Measurements from ENCODE around the gene CSAG1. TPM values are rescaled to one million over a fixed set of nuclear protein-coding genes. Genes with fewer than 3 reads are reported as not detected.
"Not testable (repeated sequence)": the region's sequence is repeated elsewhere in the genome, so short reads cannot be mapped to it uniquely, and the experiment has no call there.

CSAG1 gene
- polyA plus RNA-seq, 4 donors: not detected

DNA sequence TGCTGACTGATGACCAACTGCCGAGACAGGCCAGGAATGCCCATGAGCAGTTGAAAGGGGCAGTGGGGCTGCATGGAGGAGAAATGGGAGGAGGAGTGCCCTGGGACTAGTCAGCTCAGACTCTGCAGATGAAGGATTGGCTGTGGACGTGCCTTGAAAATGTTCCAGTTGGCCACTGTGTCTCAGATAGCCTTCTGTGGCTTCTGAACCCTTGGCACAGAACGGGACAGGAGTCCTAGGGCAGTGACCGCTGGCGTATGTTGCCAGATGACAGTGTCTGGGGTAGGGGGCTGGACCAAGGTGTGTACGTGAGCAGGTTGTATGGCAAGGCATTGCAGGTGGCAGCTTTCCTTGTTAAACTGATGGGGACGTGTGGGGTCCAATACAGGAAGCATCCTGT is 27.0 kb downstream of the CSAG1 start:
- DNase-seq (ENCODE audit: low read depth in 4 of 4, low spot score in 2 of 4): not testable (repeated sequence)

DNA sequence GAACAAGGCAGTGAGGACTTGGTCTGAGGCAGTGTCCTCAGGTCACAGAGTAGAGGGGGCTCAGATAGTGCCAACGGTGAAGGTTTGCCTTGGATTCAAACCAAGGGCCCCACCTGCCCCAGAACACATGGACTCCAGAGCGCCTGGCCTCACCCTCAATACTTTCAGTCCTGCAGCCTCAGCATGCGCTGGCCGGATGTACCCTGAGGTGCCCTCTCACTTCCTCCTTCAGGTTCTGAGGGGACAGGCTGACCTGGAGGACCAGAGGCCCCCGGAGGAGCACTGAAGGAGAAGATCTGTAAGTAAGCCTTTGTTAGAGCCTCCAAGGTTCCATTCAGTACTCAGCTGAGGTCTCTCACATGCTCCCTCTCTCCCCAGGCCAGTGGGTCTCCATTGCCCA is 33.1 kb downstream of the CSAG1 start:
- DNase-seq (ENCODE audit: low read depth in 4 of 4, low spot score in 2 of 4): not testable (repeated sequence)

DNA sequence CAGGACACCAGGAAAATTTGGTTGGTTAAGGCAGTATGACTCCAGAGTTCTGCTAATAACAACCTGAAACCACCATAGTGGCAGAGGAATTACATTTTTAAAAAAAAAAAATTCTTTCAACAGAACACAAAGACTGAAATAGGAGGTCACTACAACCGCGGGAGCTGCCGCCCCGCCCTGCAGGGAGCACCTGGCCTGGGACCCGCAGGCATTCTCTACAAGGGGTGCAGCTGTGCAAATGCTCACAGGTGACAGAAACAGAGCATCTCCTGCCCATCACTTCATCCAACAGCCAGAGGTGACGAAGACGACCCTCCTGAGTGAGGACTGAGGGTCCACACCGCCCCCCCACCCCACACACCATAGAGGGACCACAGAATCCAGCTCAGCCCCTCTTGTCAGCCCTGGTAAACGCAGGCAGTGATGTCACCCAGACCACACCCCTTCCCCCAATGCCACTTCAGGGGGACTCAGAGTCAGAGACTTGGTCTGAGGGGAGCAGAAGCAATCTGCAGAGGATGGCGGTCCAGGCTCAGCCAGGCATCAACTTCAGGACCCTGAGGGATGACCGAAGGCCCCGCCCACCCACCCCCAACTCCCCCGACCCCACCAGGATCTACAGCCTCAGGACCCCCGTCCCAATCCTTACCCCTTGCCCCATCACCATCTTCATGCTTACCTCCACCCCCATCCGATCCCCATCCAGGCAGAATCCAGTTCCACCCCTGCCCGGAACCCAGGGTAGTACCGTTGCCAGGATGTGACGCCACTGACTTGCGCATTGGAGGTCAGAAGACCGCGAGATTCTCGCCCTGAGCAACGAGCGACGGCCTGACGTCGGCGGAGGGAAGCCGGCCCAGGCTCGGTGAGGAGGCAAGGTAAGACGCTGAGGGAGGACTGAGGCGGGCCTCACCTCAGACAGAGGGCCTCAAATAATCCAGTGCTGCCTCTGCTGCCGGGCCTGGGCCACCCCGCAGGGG is 35.3 kb downstream of the CSAG1 start, which contains the start of gene MAGEA3:
MAGEA3 (plus strand) TSS at position 843 of the 980 bp plus-strand sequence. CDS start 2,039 bp downstream, outside the sequence.
- DNase-seq (ENCODE audit: low read depth in 4 of 4, low spot score in 2 of 4): not testable (repeated sequence)

DNA sequence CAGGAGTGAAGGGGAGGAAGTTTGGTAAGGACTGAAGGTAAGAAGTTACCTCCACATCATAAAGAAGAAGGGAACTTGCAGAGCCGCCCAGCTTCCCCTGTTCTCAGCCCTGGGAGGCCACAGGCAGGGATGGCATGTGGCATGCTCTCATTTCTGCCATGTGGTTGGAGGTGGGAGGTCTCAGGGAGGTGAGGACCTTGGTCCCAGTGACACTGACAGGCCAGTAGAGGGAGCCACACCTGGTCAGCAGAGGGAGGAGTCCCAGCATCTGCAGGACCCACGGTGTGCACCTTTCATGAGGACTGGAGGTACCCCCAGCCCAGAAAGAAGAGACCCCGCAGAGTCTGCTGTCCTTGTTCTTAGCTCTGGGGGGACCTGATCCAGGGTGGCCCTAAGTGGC is 52.5 kb downstream of the CSAG1 start:
- DNase-seq (ENCODE audit: low read depth in 4 of 4, low spot score in 2 of 4): not testable (repeated sequence)

Other genes with a start within 250 kb of the CSAG1 start
- gene GABRQ, start 95.8 kb downstream of the CSAG1 start, polyA plus RNA-seq (ENCODE audit: insufficient read length in 4 of 4): 1 to 10 TPM in 3 of 4 donors, under 1 TPM in 1; 0.65 to 1.8 (median 1.4) TPM
- not detected for gene MAGEA3, start 34.9 kb downstream of the CSAG1 start, polyA plus RNA-seq (ENCODE audit: insufficient read length in 4 of 4)
- not detected for gene CSAG2, start 24.4 kb downstream of the CSAG1 start, polyA plus RNA-seq (ENCODE audit: insufficient read length in 4 of 4)
- not detected for gene MAGEA2B, start 19.1 kb downstream of the CSAG1 start, polyA plus RNA-seq (ENCODE audit: insufficient read length in 4 of 4)
- gene MAGEA12, start within 50 bp of the CSAG1 start, polyA plus RNA-seq (ENCODE audit: insufficient read length in 4 of 4): not detected
- not detected for gene MAGEA2, start 20.1 kb upstream of the CSAG1 start, polyA plus RNA-seq (ENCODE audit: insufficient read length in 4 of 4)
- not detected for gene CSAG3, start 25.5 kb upstream of the CSAG1 start, polyA plus RNA-seq (ENCODE audit: insufficient read length in 4 of 4)
- gene MAGEA6, start 36.0 kb upstream of the CSAG1 start, polyA plus RNA-seq (ENCODE audit: insufficient read length in 4 of 4): not detected
- 100 to 1,000 TPM; 106 to 131 (median 114) TPM for gene CETN2, start 97.0 kb upstream of the CSAG1 start, polyA plus RNA-seq (ENCODE audit: insufficient read length in 4 of 4)
- 10 to 100 TPM; 26.2 to 32.1 (median 28.7) TPM for gene NSDHL, start 97.3 kb upstream of the CSAG1 start, polyA plus RNA-seq (ENCODE audit: insufficient read length in 4 of 4)
- gene ZNF185, start 164.3 kb upstream of the CSAG1 start, polyA plus RNA-seq (ENCODE audit: insufficient read length in 4 of 4): 10 to 100 TPM; 39.3 to 50.8 (median 43.5) TPM

Data from left renal cortex interstitium (tissue), 4 donors.